Right renal cortex interstitium (tissue), 3 donors: ENCODE data around the gene TP73. TPM values are rescaled to one million over a fixed set of nuclear protein-coding genes. Genes with fewer than 3 reads are reported as not detected.

Experiments
- DNase-seq, 3 donors: peaks; one replicate each; pipeline ENCODE4 v3.0.0-alpha.2; 2013; ENCODE audit warnings: low read depth in 3 of 3, low spot score in 2 of 3
- polyA plus RNA-seq, 3 donors: library from polyadenylated mRNA; unstranded; fragments of 120-200 nt; gene quantifications; one replicate each; pipeline ENCODE4 v1.2.1, GENCODE V29; 2013; ENCODE audit not compliant: insufficient read length in 3 of 3

Gene TP73
- polyA plus RNA-seq, 3 donors, result 0.35 to 0.45 (median 0.40) TPM

DNA sequence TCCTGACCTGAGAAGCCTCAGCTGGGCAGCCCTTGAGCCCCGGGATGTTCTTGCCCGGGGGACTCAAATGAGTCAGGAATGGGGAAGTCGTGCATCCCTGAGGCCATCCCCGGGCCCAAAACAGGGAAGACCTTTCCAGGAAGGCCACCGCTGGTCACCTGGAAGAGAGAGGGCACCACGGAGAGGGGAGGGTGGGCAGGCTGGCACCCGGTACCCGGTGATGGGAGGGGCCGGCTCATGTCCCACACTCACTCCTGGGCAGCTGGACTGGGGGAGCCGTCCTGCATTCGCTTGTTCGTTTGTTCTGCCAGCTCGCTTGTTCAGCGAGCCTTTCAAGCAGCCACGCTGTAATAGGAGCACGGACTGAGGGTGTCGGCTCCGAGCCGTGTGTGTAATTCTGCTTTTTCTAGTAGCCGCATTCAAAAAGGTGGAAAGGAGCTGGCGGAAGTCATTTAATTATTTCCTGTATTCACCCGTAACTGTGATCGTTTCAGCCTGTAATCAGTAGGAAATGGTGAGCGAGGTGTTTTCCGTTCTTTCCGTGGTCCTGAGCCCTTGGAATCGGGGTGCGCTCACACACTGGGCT is 51.6 kb downstream of the TP73 start:
- no peak for DNase-seq

- no peak for DNase-seq
Measured at GRCh38 chr1:3705341-3705950, 53.1 kb downstream of the TP73 start.

GRCh38 chr1:3706651-3707297 is 54.5 kb downstream of the TP73 start:
- DNase-seq, result no peak

- DNase-seq, result no peak
Measured at GRCh38 chr1:3707298-3707938, 55.1 kb downstream of the TP73 start.

GRCh38 chr1:3707939-3708328 is 55.6 kb downstream of the TP73 start:
- DNase-seq, result no peak

DNA sequence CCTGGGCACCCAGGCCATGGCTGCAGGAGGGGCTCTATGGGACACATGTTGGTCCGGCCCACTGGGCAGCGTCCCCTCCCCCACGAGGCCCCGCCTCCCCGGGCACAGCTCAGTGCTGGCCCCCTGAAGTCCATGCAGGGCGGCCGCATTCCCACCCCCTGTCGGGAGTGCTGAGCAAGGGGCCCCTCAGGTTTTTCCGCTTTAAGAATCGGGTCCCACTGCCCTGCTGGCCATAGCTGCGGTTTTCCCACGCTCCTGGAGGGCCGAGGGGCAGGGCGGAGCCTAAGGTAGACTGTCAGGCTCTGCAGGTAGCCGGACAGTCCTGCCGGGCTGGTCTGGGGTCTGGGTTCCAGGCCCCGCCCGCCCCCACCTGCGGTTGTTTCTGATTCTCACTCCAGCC is 56.5 kb downstream of the TP73 start:
- no peak for DNase-seq

DNA sequence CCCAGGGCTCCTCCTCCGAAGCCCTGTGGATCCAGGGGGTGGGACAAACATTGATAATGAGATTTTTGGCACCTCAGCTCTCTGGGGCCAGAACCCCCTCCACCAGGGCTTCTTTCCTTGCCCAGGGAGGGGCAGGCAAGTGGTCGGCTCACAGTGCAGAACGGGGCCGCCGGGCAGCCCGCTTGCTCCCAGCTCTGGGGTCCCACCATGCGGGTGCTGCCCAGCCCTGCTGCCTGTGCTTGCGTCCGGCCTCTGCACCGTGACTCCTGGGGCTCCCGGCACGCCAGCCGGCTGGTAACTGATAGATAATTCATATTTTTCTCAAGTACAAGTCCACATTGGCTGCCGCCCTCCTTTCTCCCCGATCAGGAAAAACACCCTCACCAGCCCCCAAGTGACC is 57.9 kb downstream of the TP73 start:
- DNase-seq, result no peak

DNA sequence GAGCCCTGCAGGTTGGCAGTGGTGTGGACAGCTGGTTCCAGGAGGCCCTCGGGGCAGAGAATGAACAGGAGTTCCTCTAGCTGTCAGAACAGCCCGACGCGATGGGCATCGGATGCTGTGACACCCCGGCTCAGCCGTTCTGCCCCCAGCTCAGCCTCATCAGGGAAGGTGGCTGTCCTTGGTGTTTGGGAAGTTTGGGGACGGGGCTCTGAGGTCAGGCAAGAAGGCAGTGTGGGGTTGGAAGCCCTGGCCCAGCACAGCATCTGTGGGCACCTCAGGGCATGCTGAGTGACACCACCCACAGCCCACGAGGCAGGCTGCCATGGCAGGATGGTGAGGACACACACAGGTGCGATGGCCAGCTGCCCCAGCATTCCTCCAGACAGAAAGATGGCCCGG is 59.1 kb downstream of the TP73 start:
- DNase-seq, result no peak

DNA sequence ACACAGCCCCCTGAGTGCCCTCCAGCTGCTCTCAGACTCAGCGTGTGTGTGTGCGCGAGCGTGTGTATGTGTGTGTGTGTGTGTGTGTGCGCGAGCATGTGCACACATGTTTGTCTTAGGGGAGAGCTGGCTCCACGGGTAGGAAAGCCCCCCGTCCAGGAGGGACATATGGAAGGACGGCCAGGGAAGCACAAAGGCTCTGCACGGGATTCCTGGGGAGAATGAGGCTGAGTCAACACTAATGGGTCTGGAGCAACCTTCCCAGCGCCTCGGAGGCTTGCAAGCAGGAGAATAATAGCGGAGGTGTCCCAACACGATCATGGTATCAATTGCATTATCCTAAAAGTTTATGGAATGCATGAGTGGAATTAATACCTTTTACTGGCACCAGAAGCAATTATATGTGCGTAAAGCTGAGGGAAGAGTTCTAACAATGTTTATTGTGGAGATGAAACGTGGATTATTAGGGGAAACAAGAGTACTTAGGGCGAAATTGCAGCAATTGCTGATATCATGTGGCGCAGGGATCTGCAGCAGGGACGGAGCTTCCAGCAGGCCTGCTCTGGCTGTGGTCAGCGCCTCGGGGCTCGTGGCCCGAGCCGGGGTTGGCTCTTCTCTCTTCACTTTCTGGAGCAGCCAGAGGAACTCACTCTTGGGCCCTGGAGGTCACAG is 59.6 kb downstream of the TP73 start:
- no peak for DNase-seq

DNA sequence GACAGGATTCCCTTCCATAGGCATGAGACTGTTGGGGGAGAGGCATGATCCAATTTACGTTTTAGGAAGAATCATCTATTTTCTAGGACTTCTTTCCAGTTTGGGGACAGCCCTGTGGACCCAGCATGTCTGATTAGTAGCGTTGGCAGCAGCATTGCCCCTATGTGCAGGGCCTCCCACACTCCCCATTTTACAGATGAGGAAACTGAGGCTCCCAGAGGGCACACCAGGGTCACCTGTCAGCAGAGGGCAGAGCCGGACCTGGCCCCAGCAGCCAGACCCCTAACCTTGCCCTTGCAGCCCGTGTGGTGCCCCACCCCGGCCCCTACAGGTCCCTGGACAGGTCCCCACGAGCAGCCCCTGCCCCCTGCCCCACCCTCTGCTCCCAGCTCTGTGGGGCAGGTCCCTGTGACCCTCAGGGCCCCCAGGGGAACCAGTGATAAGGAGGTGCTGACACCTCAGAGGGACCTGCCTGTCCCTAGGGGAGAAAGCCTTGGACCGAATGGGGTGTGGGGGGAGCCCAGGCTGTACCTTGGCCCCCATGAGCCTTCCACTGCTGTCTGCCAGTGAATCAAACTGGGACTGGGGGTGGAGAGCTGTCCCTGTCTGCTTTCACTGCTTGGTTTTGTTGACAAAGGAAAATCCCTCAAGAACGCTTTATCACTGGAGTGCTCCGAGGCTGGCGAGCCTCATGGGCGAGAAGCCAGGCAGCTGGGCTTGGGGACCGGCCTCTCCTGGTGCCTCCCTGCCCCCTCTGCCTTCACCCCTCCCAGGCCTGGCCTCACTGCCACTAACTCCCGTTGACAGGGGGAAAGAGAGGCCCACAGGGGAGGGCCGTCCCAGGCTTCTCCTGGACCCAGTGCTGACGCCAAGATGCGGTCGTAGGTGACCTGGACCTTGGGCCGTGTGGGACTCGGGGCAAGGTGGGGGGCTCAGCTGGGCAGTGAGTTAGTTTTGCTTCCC is 60.5 kb downstream of the TP73 start:
- no peak for DNase-seq

DNA sequence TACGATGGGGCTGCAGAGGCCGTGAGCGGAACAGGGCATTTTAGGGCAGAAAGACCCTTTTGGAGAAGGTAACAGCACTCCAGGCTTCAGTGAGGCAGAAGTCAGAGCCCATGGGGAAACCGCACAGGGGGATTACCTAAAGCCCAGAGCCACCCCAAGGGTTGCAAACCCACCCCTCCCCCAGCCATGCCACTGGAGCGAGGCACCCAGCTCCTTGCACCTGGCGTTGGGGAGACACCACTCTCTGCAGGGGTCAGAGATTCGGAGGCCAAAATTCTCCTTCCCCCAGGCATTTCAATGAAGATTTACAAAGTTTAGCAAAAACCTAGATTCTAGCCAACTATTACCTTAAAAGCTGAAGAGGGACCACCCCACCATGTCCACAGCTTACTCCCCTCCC is 61.5 kb downstream of the TP73 start:
- DNase-seq, result no peak

GRCh38 chr1:3714284-3714741 is 62.0 kb downstream of the TP73 start:
- no peak for DNase-seq

GRCh38 chr1:3714814-3715213 is 62.5 kb downstream of the TP73 start:
- DNase-seq, result no peak

DNA sequence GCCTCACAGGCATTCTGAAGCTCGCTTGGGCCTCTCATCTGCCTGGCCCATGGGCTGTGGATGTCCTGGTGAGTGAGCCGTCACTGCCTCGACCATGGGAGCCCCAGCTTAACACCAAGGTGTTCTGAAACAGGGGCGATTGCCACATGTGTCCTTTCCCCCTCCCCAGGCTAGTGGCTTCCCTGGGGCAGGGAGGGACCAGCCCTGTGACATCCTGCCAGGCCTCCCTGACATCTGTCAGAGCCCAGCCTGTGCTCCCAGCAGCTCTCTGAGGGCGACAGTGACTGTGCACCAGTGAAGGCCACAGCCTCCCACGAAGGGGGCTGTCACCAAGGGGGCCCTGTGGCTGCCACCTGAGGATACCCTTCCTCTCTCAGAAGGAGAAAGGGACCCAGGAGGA is 64.0 kb downstream of the TP73 start:
- DNase-seq, result no peak

DNA sequence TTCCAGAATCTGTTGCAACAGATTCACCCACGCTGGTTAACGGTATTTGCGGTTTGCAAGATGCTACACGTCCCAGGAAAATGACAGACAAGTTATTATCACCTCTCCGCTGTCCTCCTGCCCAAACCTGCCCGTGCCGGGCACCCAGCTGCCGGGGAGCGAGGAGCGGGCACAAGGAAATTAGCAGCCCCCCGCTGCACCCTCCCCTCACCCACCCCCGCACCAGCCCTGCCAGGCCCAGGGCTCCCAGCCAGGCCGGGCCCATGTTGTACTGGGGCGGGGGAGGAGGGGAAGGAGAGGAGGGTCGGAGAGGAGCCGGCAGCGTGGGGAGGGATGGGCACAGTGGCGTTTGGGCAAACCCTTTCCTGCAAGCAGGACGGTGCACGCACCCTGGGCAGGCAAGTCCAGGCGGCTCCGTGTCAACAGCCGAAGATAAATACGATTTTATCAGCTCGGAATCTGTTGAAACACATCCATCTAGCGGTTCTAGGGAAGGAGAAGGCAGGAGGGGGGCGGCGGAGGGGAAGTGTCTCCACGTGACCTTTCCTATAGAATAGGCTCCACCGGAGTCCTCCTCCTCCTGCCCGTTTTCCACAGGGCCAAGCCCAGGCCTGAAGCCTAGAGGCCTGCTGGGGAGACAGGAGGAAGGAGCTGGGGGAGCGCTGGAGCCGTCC is 64.9 kb downstream of the TP73 start:
- no peak for DNase-seq

GRCh38 chr1:3717715-3718601 is 65.6 kb downstream of the TP73 start:
- no peak for DNase-seq

DNA sequence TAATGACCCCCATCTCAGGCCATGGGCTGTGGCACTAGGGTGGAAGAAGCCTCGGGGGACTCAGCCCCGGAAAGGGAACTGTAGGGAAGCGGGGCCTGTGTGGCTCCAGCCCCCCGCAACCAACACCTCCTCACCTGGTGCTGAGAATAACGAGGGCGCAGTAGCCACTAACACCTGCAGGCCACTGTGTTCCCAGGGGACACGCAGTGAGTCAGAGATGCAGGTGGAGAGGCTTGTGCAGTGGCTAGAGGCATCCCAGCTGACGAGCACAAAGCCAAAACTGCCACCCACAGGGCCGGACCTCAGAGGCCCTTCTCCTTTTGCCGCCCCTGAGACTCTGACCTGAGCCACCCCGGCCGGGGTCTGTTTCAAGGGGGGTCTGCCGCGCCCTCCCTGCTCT is 66.4 kb downstream of the TP73 start:
- DNase-seq, result no peak

DNA sequence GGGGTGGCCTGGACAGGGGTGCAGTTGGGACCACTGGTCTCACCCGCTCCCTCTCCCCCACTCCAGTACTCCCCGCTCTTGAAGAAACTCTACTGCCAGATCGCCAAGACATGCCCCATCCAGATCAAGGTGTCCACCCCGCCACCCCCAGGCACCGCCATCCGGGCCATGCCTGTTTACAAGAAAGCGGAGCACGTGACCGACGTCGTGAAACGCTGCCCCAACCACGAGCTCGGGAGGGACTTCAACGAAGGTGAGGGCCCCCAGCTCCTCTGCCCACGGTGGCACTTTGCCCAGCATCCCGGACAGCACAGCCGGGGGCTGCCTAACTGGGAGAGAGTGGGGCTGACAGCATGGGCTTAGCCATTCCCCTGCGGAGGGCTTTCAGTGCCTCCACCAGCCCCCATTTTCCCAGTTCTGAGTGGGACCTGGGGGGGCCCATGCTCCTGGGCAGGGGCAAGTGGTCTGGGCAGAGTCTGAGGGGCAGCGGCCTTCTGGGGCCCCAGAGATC is 69.7 kb downstream of the TP73 start:
- DNase-seq, result no peak
